ENCODE measurements around the gene FGF1.

GRCh38 chr5:142619815-142620214 is 66.1 kb downstream of the FGF1 start:
- no peak for TF ChIP-seq CTCF (IDR thresholded peaks at IDR 0.05 in 8 of 11, conservative IDR thresholded peaks at IDR 0.05 in 3 of 11)
- TF ChIP-seq POLR2A (IDR thresholded peaks at IDR 0.05): no peak
